Stimulated activated naive CD8-positive, alpha-beta T cell treated with anti-CD3 and anti-CD28 coated beads, Interleukin-15, Interleukin-2, amounts not matched to agents 100 ng/mL and 50 ng/mL, for 24 hours (primary cell): ENCODE measurements around the gene GDF2.
A peak's percentile ranks its signal among the peaks of the same experiment; 100 is the strongest.

Experiments
- H3K27ac Mint-ChIP-seq: one replicate; pipeline ENCODE4 v1.8.0; 2021; ENCODE audit warnings: mild to moderate bottlenecking, mixed read lengths
- H3K27me3 Mint-ChIP-seq: one replicate; pipeline ENCODE4 v1.8.0; 2021; ENCODE audit warnings: mixed read lengths
- H3K36me3 Mint-ChIP-seq: one replicate; pipeline ENCODE4 v1.8.0; 2021; ENCODE audit warnings: low read depth, mixed read lengths
- H3K4me1 Mint-ChIP-seq: one replicate; pipeline ENCODE4 v1.8.0; 2021; ENCODE audit warnings: low read depth, mixed read lengths
- H3K4me3 Mint-ChIP-seq: one replicate; pipeline ENCODE4 v1.8.0; 2021; ENCODE audit warnings: mild to moderate bottlenecking, mixed read lengths
- H3K9me3 Mint-ChIP-seq: one replicate; pipeline ENCODE4 v1.8.0; 2021; ENCODE audit warnings: mixed read lengths

The GDF2 gene

DNA sequence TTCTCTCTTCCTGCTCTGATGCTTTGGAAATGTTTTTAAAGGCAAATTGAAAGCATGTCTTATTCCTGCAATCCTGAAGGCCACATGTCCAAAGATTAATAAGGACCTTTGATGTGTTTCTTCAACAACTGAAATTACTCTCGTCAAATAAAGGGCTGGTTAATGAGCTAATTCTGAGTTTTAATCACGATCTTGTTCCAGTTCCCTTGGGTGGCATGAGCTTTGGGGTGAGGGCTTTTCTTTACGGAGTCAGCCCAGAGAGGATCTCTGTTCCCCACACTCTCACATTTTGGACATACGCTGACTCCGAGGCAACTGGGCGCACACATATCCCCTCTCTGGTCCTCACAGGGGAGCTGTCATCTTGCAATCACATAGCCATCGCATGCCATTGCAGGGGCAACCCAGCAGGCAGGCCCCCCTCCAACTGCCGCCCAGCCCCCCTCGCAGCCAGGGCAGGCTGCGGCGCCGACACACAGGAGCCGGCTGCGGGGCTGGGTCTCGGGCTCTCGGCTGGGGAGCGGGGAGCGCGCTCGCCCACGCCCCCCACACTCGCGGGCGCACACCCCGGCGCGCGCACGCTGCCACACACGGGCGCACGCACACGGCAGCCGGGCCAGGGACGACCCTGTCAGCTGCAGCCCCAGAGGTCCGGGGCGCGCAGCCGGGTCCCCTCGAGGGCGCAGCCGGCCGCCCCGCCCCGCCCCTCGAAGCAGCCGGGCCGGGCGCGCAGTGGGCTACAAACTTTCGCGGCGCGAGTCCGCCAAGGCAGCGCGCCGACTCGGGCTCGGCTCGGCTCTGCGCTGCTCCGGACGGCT lies 22.4 kb upstream of the GDF2 start, which contains the start of gene GDF10:
Gene GDF10 (plus strand): TSS at position 587 of the 818 bp plus-strand sequence. CDS start 455 bp downstream, outside the sequence.
- Mint-ChIP-seq H3K4me1 (peaks cover 14% of the 10 kb centered on the region), H3K9me3 (no peaks in the 10 kb centered on the region), H3K27me3 (peaks cover 15% of the 10 kb centered on the region), H3K4me3 (peak within 1 kb of the TSS; percentile 78), H3K27ac (peak within 1 kb of the TSS; percentile 69), H3K36me3 (no peaks in the 10 kb centered on the region)

DNA sequence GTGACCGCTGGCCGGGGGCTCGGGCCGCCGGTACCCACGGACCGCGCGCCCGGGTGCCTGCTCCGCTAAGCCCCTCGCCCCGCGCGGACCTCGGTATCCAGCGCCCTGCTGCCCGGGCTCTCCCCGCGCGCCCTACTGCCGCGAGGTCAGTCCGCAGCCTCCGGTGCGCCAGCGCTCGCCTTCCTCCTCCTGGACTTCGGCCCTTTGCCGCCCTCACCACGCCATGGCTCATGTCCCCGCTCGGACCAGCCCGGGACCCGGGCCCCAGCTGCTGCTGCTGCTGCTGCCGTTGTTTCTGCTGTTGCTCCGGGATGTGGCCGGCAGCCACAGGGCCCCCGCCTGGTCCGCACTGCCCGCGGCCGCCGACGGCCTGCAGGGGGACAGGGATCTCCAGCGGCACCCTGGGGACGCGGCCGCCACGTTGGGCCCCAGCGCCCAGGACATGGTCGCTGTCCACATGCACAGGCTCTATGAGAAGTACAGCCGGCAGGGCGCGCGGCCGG lies 21.8 kb upstream of the GDF2 start:
- Mint-ChIP-seq H3K27me3 (peaks cover 11% of the 10 kb centered on the region), H3K27ac (no peak overlapping the region), H3K4me1 (peaks cover 14% of the 10 kb centered on the region), H3K36me3 (no peaks in the 10 kb centered on the region), H3K4me3 (peak overlapping the region; percentile 78), H3K9me3 (no peaks in the 10 kb centered on the region)

DNA sequence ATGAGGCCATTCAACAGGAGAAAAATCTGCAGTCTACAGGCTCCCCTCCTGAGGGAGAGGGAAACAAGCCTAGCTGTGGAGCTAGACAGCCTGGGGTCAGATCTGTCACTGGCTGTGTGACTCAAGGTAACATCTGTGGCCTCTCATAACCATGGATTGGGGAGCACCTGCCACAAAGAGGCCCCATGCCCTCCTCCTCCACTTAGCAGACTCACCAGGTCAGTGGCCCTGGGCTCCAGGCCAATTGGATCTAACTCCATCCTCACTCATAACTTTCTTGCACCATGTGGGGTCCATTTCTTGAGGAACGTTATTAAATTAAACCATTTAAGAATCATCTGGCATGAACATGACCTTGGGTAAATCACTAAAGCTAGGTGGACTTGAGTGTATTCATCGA lies 20.4 kb upstream of the GDF2 start:
- no peaks in the 10 kb centered on the region for H3K36me3 Mint-ChIP-seq
- H3K4me3 Mint-ChIP-seq: no peak overlapping the region
- H3K9me3 Mint-ChIP-seq: no peaks in the 10 kb centered on the region
- H3K27ac Mint-ChIP-seq: no peak overlapping the region
- H3K4me1 Mint-ChIP-seq: peaks cover 14% of the 10 kb centered on the region
- H3K27me3 Mint-ChIP-seq: peaks cover 11% of the 10 kb centered on the region

- H3K4me1 Mint-ChIP-seq: peaks cover 14% of the 10 kb centered on the region
- H3K36me3 Mint-ChIP-seq: no peaks in the 10 kb centered on the region
- H3K4me3 Mint-ChIP-seq: no peak overlapping the region
- no peaks in the 10 kb centered on the region for H3K9me3 Mint-ChIP-seq
- peaks cover 11% of the 10 kb centered on the region for H3K27me3 Mint-ChIP-seq
- H3K27ac Mint-ChIP-seq: no peak overlapping the region
These were observed 19.1 kb upstream of the GDF2 start for GRCh38 chr10:47303105-47303504.

DNA sequence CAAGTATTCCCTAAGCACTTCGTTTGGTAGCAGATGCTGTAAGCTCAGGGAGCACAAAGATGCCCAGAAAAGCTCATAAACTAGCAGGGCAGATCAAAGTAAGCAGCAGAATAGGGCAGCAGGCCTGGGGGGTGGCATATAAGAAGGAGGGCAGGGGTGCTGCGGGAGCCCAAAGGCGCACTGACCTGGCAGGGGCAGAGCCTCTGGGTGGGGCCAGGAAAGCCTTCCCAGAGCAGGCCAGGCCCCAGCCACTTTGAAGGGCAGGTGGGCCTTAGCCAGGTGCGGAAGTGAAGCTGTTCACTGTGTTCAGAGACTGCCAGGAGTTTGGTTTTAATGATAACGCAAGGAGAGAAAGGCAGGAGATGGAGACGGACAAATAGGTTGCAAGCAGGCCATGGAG lies 18.4 kb upstream of the GDF2 start:
- Mint-ChIP-seq H3K27ac (no peak overlapping the region), H3K27me3 (peaks cover 11% of the 10 kb centered on the region), H3K4me3 (no peak overlapping the region), H3K4me1 (peaks cover 14% of the 10 kb centered on the region), H3K9me3 (no peaks in the 10 kb centered on the region), H3K36me3 (no peaks in the 10 kb centered on the region)

GRCh38 chr10:47305566-47305965 lies 16.7 kb upstream of the GDF2 start:
- Mint-ChIP-seq H3K4me1 (peaks cover 10% of the 10 kb centered on the region), H3K27ac (no peak overlapping the region), H3K27me3 (peaks cover 5% of the 10 kb centered on the region), H3K36me3 (no peaks in the 10 kb centered on the region), H3K4me3 (no peak overlapping the region), H3K9me3 (no peaks in the 10 kb centered on the region)

GRCh38 chr10:47306387-47307210 lies 15.7 kb upstream of the GDF2 start:
- no peak overlapping the region for H3K4me3 Mint-ChIP-seq

DNA sequence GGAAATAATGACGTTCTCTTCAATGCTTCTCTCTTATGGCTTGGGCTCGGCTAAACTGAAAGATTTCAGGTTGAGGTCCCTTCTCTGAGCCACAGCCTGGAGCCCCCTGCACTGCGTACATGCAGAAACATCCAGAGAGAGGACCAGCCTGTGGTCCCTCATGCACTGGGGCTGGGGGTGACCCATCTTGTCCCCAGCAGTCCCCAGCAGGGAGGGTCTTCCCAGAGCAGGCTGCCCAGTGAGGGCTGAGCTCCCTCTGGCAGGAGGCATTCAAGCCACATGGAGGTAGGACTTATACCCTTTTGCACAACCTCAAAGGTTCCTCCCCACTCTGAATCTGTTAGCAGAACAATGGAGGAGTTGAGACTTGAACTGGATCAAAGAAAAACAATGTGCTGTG lies 14.9 kb upstream of the GDF2 start:
- no peaks in the 10 kb centered on the region for H3K9me3 Mint-ChIP-seq
- no peaks in the 10 kb centered on the region for H3K36me3 Mint-ChIP-seq
- H3K4me1 Mint-ChIP-seq: peaks cover 17% of the 10 kb centered on the region
- H3K27me3 Mint-ChIP-seq: no peaks in the 10 kb centered on the region
- no peak overlapping the region for H3K27ac Mint-ChIP-seq
- no peak overlapping the region for H3K4me3 Mint-ChIP-seq

More at GRCh38 chr10:47306387-47307210, 15.7 kb upstream of the GDF2 start:
- Mint-ChIP-seq H3K27me3 (no peaks in the 10 kb centered on the region), H3K36me3 (no peaks in the 10 kb centered on the region), H3K27ac (no peak overlapping the region), H3K9me3 (no peaks in the 10 kb centered on the region), H3K4me1 (peaks cover 15% of the 10 kb centered on the region)

- H3K4me1 Mint-ChIP-seq: peaks cover 17% of the 10 kb centered on the region
- no peak overlapping the region for H3K27ac Mint-ChIP-seq
- no peak overlapping the region for H3K4me3 Mint-ChIP-seq
- no peaks in the 10 kb centered on the region for H3K27me3 Mint-ChIP-seq
- H3K9me3 Mint-ChIP-seq: no peaks in the 10 kb centered on the region
- H3K36me3 Mint-ChIP-seq: no peaks in the 10 kb centered on the region
These were observed 13.5 kb upstream of the GDF2 start for GRCh38 chr10:47308775-47309174.

DNA sequence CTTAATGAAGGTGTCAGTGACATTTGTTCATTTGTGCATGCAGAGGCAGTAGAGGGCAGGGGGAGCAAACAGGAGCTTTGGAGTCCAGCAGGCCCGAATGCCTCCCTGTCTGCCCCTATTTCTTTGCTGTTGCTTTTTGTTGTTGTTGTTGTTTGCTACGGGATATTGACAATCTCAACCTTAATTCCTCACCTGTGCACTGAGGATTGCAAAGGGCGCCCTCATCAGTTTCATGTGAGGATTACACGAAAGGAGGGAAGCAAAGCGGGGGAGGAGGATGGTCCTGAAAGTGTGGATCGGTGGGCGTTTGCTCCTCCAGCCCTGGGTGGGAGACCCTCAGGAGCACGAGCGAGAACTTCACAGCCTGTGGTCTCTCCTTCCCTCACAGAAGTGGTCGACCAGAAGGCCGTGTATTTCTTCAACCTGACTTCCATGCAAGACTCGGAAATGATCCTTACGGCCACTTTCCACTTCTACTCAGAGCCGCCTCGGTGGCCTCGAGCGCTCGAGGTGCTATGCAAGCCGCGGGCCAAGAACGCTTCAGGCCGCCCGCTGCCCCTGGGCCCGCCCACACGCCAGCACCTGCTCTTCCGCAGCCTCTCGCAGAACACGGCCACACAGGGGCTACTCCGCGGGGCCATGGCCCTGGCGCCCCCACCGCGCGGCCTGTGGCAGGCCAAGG lies 12.7 kb upstream of the GDF2 start:
- no peaks in the 10 kb centered on the region for H3K36me3 Mint-ChIP-seq
- no peaks in the 10 kb centered on the region for H3K9me3 Mint-ChIP-seq
- no peak overlapping the region for H3K27ac Mint-ChIP-seq
- no peaks in the 10 kb centered on the region for H3K27me3 Mint-ChIP-seq
- H3K4me1 Mint-ChIP-seq: peaks cover 17% of the 10 kb centered on the region
- no peak overlapping the region for H3K4me3 Mint-ChIP-seq

DNA sequence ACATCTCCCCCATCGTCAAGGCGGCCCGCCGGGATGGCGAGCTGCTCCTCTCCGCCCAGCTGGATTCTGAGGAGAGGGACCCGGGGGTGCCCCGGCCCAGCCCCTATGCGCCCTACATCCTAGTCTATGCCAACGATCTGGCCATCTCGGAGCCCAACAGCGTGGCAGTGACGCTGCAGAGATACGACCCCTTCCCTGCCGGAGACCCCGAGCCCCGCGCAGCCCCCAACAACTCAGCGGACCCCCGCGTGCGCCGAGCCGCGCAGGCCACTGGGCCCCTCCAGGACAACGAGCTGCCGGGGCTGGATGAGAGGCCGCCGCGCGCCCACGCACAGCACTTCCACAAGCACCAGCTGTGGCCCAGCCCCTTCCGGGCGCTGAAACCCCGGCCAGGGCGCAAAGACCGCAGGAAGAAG lies 12.2 kb upstream of the GDF2 start:
- no peaks in the 10 kb centered on the region for H3K36me3 Mint-ChIP-seq
- H3K27me3 Mint-ChIP-seq: no peaks in the 10 kb centered on the region
- H3K9me3 Mint-ChIP-seq: no peaks in the 10 kb centered on the region
- H3K4me1 Mint-ChIP-seq: peaks cover 17% of the 10 kb centered on the region
- H3K4me3 Mint-ChIP-seq: no peak overlapping the region
- H3K27ac Mint-ChIP-seq: no peak overlapping the region

- no peak overlapping the region for H3K27ac Mint-ChIP-seq
These were observed 10.9 kb upstream of the GDF2 start for GRCh38 chr10:47311193-47311931.

DNA sequence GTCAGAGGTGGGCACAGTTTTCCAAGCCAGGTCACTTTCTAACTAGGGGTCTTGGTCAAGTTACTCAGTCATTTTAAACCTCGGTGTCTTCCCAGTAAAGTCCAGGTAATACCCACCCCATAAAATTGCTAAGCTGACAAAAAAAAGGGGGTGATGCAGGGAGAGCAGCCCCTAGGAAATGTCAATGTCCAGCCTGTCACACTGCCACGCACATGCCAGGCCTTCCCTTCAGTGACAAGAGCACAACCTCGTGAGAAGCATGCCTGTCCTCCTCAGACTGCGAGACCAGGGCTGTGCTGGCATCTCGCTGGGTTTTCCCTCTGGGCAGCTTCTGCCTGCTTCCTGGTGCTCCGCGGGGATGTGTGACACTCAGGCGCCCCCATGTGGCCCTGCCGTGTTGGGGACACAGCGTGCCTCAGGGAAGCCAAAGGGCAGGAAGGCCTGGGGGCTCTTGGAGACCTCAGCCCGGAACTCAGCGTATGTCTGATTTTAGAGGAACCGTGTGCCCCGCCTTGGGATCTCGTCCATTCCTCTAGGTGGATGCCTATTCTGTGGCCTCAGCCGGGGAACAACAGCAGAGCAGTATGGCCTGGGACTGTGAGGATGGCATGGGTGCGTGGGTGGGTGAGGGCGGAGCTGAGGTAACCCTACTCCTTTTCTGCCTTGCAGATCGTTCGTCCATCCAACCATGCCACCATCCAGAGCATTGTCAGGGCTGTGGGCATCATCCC lies 10.2 kb upstream of the GDF2 start:
- Mint-ChIP-seq H3K27me3 (no peaks in the 10 kb centered on the region), H3K4me1 (peaks cover 17% of the 10 kb centered on the region), H3K9me3 (no peaks in the 10 kb centered on the region), H3K27ac (peak overlapping the region; percentile 82), H3K36me3 (no peaks in the 10 kb centered on the region), H3K4me3 (no peak overlapping the region)

More at GRCh38 chr10:47311193-47311931, 10.9 kb upstream of the GDF2 start:
- no peaks in the 10 kb centered on the region for H3K36me3 Mint-ChIP-seq
- peaks cover 17% of the 10 kb centered on the region for H3K4me1 Mint-ChIP-seq
- H3K27me3 Mint-ChIP-seq: no peaks in the 10 kb centered on the region
- H3K9me3 Mint-ChIP-seq: no peaks in the 10 kb centered on the region
- no peak overlapping the region for H3K4me3 Mint-ChIP-seq

- Mint-ChIP-seq H3K9me3 (no peaks in the 10 kb centered on the region), H3K27ac (no peak overlapping the region), H3K27me3 (no peaks in the 10 kb centered on the region), H3K4me3 (no peak overlapping the region), H3K36me3 (no peaks in the 10 kb centered on the region), H3K4me1 (peaks cover 17% of the 10 kb centered on the region)
These were observed 9.6 kb upstream of the GDF2 start for GRCh38 chr10:47312663-47312995.
